Mesenteric fat pad (tissue), 1 donor: ENCODE measurements around the gene HOXA3. TPM values are rescaled to one million over a fixed set of nuclear protein-coding genes. Genes with fewer than 3 reads are reported as not detected.

Experiments
- DNase-seq: peaks from one replicate; pipeline ENCODE4 v3.0.0-alpha.2; 2020; ENCODE audit warnings: low spot score
- long read RNA-seq: library from polyadenylated mRNA; unstranded; transcript quantifications from one replicate; pipeline ENCODE4 v2.0.0, GENCODE V29; 2020
- total RNA-seq: library from RNA; stranded (reverse); fragmentation: NEBNext Ultra II Directional; extraction: Animal tissue kit (Norgen Biotek cat#: 25700); gene quantifications from one replicate; pipeline ENCODE4 v1.2.1, GENCODE V29; 2021
- donor health status: DM: yes; HTN: yes; CAD: no.

HOXA3 gene
- 5.8 TPM for total RNA-seq
- long read RNA-seq, partial matches to known transcripts = 0 of 2 reads
- long read RNA-seq, other reads (novel, unspliced or antisense) = 2 of 2 reads

DNA sequence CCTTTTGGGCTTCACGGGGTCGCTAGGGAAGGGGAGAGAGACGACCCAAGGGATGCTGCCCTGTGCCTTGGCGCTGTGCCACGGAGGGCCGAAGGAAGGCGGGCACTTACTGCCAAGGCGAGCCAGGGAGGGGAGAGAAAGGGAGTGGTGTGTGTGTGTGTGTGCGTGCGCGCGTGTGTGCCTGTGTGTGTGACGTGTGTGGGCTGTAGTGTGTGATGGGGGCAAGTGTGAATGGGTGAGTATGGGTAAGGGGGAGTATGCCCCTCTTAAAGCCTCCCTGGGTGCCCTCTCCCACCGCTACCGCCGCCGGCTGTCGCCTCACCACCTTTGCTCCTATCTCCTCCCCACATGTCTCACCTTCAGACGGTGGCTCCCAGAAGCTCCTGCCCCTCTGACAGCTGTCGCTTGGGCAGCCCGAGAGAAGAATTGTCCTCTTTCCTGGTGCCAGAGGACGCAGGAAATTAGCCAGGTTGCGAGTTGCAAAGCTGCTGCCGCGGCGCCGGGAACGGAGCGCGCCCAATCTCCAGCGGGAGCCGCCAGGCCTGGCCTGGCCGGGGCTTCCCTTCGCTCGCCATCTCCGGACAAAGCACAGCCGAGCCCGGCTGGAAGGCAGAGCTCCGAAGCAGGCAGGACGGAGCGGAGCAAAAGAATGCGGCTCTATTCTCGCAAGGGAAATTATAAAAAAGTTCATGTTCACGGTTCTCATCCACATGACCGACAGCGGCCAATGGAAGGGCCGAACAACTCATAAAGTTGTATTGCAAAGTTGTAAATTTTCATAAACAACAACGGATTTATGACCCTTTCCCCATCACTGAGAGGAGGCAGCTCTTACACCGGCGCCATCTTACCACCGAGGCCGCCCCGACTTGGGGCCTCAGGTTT lies at the start of gene HOXA3:
Gene HOXA3 (minus strand): TSS at position 653 of the 885 bp plus-strand sequence. CDS start 41,943 bp downstream, outside the sequence.
- peak; percentile 88 for DNase-seq

DNA sequence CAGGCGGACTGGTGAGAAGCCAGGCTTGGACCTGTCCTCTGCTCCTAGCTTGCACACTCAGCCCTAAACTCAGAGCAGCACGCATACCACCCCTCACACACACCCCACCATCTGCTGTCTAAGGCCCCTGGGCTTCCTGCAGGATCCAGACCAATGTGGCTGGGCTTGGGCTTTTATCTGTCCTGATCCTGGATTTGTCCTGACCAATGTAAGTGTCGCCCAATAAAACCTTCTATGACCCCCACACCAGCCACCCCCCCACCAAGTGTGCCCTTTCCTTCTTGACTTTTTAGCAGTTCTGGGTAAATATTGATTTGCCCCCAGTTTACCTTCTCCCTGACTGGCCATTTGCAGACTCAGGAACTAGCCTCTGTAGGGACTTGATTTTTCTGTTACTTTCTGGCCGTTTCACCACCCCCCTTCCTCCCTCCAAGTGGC lies 49.2 kb upstream of the HOXA3 start:
- no peak for DNase-seq

DNA sequence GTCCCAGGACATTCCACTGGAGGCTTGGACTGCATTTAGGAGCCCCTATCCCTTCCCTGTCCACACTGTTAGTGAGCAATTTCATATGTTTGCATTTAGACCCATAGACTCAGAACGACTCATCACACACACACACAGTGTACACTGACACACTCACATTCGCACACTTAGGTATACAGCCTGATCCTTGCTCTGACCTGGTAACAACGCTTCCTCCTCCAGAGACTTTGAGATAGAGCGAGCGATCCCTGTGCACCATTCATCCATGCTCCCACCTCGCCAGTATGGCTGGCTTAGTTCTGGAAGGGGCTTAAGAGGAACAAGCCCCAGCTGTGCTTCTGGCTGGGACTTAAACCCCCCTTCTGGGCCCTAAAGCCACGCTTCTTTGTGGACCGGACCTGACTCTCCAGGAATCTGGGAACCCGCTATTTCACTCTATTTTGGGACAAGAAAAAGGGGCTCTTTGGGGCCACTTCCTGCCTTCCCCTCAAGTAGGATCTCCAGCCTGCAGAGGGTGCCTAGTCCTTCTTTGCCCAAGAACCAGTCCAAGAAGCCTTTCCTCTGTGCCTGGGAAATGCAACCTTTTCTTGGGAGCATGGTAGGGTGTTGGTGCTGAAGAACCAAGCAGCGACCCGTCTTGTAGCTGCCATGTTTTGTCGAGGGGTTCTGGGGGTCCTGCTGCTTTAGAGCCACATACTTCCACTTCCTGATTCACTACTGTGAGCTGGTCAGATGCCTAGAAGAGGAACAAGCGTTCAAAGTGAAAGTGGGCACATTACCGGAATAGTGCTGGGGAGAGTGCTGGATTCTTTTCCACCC lies 48.6 kb upstream of the HOXA3 start:
- DNase-seq = no peak

DNA sequence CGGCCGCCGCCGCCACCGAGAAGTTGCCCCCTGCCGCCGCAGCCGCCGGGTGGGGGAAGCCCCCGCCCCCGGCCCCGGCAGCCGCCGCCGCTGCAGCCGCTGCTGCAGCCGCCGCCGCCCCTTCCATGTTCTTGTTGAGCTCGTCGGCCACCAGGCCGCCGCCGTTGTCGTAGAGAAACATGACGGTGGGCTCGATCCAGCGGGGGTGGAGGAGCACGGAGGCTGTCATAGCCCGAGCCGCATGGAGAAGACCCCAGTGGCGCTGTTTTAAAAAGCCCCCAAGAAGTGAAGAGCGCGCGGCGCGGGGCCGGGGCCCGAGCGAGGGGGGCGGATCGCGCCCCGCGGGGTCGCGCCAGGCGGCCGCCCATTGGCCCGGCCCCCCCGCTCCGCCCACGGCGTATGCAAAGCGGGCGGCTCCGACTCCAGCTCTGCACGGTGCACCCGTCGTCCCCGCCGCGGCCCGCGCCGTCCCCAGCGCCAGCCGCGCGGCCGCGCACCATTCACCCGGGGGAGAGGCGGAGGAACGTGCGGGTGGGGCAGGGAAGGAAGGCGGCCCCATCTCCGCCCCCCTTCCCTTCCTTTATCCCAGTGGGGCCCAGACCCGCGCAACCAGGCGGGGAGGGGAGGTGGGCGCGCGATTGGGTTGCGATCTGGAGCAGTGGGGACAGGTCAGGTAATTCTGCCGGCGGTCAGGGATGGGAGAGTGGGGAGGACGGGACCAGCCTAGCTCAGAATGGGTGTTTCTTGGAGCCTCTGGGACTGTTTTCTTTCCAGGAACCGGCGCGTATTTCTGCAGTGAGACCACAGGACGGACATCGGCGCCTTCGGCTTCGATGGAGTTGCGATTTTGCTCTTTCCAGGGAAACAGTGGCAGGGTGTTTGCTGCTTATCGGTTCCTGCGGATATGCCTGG lies 47.7 kb upstream of the HOXA3 start, which contains the start of gene HOXA13:
Gene HOXA13 (minus strand): TSS at position 243 of the 912 bp plus-strand sequence. CDS start 14 bp downstream, at position 229.
- DNase-seq = no peak

DNA sequence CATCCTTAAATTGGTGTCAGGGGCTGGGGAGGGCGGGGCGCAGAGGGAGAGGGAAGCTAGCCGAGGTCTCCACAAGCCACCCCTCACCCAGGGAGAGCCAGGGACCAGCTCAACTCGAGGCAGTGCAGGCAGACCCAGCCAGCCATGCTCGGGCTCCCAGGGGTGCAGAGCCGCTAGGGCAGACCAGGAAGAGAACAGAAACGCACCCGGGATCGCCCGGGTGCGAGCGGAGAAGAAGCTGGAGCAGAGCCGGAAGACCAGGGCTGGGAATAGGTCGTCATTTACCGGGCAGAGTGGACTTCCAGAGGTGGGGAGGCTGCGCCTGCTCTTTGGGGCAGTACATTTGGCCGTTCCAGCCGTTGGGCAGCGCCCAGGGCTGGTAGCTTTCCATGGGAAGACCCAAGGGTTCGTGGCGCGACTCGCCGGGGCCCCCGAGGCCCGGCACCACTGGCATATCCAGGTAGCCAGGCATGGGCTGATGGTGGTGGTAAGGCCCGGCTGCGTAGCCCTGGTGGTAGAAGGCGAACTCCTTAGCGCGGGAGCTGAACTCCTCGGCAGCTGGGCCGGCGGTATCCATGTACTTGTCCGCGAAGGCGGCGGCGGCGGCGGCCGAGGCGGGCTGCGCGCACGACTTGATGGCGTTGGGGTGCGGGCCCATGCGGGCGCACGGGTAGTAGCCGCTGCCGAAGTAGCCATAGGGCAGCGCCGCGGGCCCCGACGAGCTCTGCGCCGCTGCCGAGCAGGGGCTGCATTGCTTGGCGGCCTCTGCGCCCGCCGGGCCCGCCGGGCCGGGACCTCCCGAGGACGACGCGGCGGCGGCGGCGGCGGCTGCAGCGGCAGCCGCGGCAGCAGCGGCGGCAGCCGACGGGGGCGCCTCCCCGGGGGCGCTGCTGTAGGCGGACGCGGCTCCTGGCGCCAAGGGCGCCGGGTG lies 46.8 kb upstream of the HOXA3 start:
- DNase-seq = peak; percentile 89

DNA sequence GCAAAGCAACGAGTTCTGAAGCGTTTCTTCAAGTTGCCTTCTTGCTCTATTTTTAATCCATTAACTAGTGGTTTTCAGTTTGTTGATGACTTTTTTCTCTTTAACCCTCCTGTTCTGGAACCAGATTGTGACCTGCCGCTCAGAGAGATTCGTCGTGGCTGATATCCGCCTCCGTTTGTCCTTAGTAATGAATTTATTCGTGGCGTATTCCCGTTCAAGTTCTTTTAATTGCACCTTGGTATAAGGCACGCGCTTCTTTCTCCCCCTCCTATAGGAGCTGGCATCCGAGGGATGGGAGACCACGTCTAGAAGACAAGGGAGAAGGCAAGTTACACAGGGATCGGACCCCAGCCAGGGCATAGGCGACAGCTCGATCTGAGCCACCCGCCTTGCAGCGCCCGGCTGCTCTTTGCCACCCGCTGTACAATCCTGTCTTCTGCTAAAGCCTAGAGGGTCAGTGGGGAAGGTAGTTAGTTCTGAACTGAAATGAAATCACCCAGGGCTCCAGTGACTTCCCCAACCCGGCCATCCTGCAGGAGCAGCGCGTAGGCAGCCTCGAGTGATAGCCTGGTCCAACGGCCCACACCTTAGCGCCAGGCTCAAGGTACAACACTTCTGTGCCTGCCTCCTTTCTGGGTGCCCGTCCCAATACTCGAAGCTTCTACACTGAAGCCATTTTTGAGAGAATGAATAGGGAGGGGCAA lies 45.9 kb upstream of the HOXA3 start:
- peak; percentile 74 for DNase-seq

DNA sequence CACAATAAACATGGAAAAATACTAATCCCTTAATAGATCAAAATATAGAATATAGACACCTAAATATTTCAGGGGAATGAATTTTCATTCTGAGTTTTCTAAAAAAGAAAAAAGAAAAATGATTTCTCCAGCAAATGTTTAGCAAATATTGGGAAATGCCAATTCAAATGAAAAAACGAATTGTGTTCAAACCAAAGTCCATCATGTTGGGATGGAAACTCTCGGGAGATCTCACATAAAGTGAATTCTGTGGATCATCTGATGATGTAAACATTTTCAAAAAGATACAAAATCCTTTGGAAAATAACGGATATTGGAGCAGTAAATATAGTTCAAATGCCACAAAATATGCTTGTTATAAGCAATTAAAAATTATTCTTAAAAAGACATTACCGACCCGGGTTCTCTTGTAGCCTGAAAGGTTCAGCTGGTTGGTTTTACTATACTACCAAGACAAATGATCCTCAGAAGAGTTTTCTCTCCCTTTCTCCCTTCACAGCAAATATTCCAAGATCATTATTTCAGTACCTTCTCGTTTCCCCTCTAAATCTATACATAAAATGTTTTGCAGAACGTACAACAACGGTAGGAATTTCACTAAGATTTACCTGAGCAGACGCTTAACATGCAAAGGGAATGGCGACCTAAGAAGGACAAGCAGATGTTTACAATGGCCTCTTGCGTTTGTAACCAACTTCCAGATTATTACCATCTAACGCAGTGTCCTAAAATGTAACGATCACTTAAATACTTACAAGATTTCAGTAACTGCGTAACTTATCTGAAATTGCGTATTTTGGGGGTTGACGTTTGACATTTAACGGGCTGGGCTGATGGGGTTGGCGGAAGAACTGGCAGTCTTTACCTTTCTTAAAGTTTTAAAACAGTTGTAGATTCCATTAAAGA lies 45.0 kb upstream of the HOXA3 start:
- DNase-seq = no peak

DNA sequence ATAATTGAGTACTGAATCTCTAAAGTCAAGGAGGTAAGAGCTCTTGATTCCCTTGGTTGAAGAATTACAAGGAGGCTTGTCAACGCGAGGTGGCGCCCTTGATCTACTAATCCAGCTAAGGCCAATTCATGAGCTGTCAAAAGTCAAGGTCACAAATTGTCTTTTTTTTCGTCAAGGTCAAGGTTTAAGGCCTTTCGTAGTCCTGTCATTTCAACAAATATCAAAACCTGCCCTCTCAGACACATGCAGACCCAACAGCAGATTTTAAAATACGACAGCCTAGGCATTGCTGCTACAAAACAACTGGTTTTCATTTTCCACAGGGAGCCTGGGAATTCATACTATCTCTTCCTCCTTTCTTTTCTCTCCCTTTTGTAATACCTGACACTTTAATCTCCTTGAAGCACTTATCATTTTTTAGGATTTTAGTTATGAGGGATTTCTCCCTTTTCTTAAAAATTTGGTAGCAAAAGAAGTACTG lies 43.9 kb upstream of the HOXA3 start:
- peak; percentile 89 for DNase-seq

DNA sequence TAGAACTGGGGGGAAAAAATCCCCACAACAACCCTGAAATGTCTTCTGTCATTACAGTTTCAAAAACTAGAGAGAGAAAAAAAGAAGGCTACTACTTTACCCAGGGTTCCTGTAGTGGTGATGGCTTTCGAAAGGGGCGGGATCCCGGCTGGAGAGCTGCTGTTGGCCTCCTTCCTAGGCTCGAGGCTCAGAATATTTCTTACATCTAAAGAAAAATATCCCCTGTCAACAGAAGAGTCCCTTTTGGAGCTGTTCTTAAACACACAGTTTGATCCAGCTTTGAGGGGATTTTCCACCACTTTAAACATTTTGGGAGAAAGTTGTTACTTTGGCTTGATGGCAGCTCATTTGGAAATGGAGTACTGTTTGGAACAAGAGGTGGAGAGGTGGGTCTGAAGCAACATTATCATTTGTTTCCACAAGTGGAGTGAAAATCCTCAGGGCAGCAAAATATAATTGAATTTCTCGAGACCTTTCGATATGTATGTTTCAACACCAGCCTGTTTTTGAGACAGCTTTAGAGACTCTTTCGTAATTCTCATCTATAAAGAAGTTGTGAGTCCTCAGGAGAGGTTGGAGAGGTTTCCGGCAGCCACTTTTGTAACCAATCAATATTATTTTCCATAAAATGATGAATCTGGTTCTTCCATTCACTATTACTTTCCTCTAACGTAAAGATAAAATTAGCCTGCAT lies 42.5 kb upstream of the HOXA3 start:
- peak; percentile 24 for DNase-seq

DNA sequence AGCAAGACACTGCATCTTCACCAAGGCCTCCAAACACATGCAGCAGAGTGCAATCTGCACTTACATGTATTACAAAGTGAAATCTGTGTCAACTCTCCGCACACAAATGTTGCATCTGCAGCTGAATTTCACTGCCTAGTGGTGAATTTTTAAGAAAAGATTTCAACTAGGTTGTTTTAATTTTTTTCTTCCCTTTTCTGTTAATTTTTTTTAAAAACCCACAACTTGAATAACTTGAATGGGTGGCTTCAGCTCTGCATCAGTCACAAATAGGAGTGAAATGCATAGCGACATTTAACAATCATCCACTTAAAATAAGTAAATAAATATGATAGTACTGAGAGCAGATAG lies 41.6 kb upstream of the HOXA3 start:
- no peak for DNase-seq

DNA sequence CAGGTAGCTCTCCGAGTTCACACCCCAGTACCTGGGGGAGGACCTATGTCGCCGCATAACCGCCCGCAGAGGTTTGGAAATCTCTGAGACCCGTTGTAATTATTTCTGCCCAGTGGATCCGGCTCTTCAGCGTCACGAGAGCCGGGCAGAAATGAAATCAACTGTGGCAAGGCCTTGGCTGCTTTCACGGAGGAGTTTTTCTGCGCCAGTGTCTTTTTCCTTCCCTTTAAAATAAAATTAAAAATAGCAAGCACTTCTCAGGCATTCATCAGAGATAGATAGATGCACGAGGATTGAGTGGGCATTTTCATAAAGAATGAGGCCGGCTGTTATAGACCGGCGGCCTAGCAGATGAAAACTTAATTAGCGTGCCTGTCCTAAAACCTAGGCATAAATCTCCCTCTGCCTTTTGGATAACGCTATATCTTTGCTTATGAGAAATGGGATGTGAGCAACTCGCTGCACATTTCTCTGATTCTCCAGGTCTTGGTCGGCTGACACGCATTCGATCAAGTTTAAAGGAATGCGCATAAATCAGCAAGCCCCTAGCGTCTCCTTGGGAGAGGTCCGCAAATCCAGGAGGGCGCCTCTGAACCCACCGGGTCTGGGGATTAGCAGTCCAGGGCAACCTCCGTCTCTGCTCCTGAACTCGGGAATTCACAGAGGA lies 41.1 kb upstream of the HOXA3 start:
- peak; percentile 62 for DNase-seq

DNA sequence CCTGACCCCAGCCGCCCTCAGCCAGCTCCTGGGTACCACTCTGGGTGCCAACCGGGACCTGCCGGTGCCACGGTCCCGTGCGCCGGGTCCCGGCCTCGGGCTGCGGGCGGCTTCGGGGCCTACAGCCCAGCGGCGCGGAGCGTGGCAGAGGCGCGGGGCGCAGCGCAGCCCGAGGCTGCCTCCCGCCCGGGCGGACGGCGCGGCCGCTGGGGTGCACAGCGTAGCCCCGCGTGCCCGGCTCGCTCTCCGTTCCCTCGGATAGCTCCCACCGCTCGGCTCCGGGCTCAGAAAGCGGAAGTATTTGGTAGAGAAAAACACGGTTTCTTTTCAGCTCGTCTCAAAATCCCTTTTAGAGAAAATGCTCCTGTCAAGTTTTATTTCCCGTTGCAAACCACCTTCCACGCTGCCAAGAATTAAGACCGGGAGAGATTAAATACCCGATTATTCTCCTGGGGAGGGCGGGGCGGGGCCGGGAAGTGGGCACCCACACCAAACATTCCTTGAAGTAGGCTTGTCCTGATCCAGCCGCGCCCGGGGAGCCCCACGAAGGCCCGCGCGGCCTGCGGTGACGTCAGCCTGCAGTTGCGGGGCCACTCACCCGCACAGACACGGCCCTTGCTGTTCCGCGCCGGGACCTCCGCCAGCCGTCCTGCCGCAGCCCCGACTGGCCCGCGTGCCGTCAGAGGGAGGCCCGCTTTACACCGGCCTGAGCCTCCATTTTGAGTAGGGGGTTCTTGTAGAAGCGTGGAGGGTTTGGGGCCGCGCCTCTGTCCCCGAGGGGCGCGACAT lies 40.4 kb upstream of the HOXA3 start:
- DNase-seq = peak; percentile 89

DNA sequence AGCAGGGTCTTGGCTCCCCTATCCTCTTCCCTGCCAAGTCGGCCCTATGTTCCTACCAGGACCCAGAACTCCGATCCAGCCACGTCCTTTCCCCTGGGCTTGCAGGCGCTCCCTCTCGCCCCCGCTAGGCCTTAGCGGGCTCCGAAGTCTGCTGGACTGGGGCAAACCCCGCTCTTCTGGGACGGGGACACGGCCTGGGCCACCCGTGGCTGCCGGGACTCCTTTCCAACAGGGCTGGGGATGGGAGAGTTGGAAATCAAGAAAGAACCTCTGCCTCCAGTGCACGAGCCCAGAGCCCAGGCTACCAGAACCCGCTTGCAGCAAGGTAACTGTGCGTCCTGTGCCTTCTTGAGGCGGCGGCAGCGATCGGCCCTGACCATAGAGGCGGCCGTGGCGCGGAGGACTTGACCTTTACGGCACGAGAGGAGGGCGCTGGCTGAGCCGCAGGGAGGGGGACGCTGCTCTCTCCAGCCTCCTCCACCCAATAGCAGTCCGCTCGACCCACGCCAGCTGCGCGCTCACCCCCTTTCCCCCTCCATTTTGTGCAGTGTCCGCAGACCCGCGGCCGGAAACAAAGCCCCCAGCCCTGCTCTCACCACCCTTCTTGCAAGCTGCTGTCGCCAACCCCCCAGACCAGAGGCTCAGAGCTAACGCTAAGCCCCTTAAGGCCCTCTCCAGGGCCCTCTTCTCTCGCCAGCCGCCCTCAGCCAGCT lies 39.6 kb upstream of the HOXA3 start:
- DNase-seq = peak; percentile 89

DNA sequence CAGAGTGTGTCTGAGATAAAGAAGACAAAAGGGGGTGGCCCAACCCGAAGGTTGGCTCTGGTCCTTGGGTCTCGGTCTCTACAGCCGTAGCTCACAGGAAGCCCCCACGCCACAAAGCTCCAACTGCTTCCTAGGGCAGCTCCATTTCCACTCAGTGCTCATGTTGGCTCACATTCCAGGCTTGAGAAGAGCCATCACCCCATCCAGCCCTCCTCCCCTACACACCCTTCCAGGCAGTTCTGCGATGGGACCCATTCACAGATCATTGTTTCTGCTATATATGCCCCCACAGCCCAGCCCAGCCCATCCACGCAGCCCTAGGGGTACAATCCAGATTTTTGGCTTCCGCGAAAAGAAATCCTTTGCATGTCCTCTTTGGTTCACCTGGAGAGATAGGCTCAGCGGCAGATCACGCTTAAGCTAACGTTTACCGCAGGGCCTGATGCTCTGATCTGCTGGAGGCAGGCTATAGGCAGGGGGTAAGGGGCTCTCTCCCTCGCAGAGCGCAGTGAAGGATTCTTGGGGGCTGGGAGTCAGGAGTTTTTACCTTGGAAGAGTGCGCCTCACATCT lies 38.9 kb upstream of the HOXA3 start:
- peak; percentile 57 for DNase-seq
